Thyroid gland (tissue), 4 donors: ENCODE data around the gene SRSF12.

Experiments used
- POLR2A ChIP-seq, 2 donors: fragments of 450-650 bp; IDR thresholded peaks; one replicate each; pipeline ENCODE4 v1.6.1; 2017; ENCODE audit warnings: antibody characterized with exemption in 2 of 2, mild to moderate bottlenecking in 2 of 2, moderate library complexity in 1 of 2
- TF ChIP-seq, protein P1 (sequence below), 6 experiments: fragments of 200-600 bp in 3 of 6; fragments of 450-650 bp in 3 of 6; sonication (generic) in 3 of 6; IDR thresholded peaks; one replicate each; pipeline ENCODE4 v1.5.1; 2016 to 2019; ENCODE audit warnings: antibody characterized with exemption in 6 of 6, mild to moderate bottlenecking in 2 of 6, inconsistent platforms in 1 of 6, moderate library complexity in 1 of 6

DNA sequence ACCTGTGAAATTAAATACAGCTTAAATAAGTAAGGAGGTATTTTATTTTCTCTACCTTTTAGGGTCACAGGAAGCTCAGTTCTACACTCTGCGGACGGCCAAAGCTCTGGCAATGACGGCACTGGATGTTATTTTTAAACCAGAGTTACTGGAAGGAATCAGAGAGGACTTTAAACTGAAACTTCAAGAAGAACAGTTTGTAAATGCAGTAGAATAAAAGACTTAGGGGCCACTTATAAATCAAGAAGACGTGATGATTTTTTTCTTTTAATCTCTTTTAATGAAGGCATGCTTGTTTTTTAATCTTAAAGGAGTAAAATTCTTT is 44.1 kb upstream of the SRSF12 start:
- TF ChIP-seq, protein P1, sequence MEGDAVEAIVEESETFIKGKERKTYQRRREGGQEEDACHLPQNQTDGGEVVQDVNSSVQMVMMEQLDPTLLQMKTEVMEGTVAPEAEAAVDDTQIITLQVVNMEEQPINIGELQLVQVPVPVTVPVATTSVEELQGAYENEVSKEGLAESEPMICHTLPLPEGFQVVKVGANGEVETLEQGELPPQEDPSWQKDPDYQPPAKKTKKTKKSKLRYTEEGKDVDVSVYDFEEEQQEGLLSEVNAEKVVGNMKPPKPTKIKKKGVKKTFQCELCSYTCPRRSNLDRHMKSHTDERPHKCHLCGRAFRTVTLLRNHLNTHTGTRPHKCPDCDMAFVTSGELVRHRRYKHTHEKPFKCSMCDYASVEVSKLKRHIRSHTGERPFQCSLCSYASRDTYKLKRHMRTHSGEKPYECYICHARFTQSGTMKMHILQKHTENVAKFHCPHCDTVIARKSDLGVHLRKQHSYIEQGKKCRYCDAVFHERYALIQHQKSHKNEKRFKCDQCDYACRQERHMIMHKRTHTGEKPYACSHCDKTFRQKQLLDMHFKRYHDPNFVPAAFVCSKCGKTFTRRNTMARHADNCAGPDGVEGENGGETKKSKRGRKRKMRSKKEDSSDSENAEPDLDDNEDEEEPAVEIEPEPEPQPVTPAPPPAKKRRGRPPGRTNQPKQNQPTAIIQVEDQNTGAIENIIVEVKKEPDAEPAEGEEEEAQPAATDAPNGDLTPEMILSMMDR (IDR thresholded peaks at IDR 0.05) = no peak
- TF ChIP-seq POLR2A (IDR thresholded peaks at IDR 0.05) = no peak
